Naive thymus-derived CD8-positive, alpha-beta T cell (primary cell): ENCODE results near the gene MMEL1. TPM values are rescaled to one million over a fixed set of nuclear protein-coding genes. Genes with fewer than 3 reads are reported as not detected.
"Not testable (repeated sequence)": the region's sequence is repeated elsewhere in the genome, so short reads cannot be mapped to it uniquely, and the experiment has no call there.

Source experiments
- ATAC-seq, 2 donors: fragments of 150-1000 bp; cut with Tn5 transposase in 1 of 2; sonication (Bioruptor Pico), chemical (Tn5 transposase) in 1 of 2; 1 replicate in 1 of 2; 2 replicates in 1 of 2; pipeline ENCODE4 v1.10.0; 2021; ENCODE audit warnings: mild to moderate bottlenecking in 2 of 2, moderate library complexity in 2 of 2
- POLR2A ChIA-PET: fragments of 350-600 bp; sonication (Branson Sonifier 250); formaldehyde crosslinking; loops from one replicate; lab custom pipeline; 2021; ENCODE audit warnings: antibody characterized with exemption; lab: Charles Lee
- DNase-seq, 10 donors: peaks; one replicate each; pipeline versions ENCODE4 v3.0.0 to v3.0.0-alpha.2; 2020 to 2022
- H3K27ac Mint-ChIP-seq, 10 donors: one replicate each; pipeline ENCODE4 v1.8.0; 2020 to 2022; ENCODE audit warnings: mild to moderate bottlenecking in 10 of 10, mixed read lengths in 10 of 10, moderate library complexity in 4 of 10, inconsistent platforms in 1 of 10
- H3K27me3 Mint-ChIP-seq, 5 donors: one replicate each; pipeline ENCODE4 v1.8.0; 2021 to 2022; ENCODE audit warnings: mixed read lengths in 5 of 5
- H3K36me3 Mint-ChIP-seq, 3 donors: one replicate each; pipeline ENCODE4 v1.8.0; 2020 to 2022; ENCODE audit warnings: mixed read lengths in 3 of 3, mild to moderate bottlenecking in 2 of 3, inconsistent platforms in 1 of 3
- H3K4me1 Mint-ChIP-seq, 4 donors: one replicate each; pipeline ENCODE4 v1.8.0; 2021 to 2022; ENCODE audit warnings: mixed read lengths in 4 of 4
- H3K4me3 Mint-ChIP-seq, 10 donors: one replicate each; pipeline ENCODE4 v1.8.0; 2020 to 2022; ENCODE audit warnings: mild to moderate bottlenecking in 10 of 10, mixed read lengths in 10 of 10, moderate library complexity in 6 of 10, inconsistent platforms in 1 of 10
- H3K9me3 Mint-ChIP-seq, 9 donors: one replicate each; pipeline ENCODE4 v1.8.0; 2020 to 2022; ENCODE audit warnings: mixed read lengths in 9 of 9, mild to moderate bottlenecking in 3 of 9, inconsistent platforms in 1 of 9, moderate library complexity in 1 of 9
- polyA plus RNA-seq, 3 donors: library from polyadenylated mRNA; unstranded; fragments of 300-500 nt; fragmentation: Illumina TruSeq; gene quantifications; one replicate each; pipeline ENCODE4 v1.2.3, GENCODE V29; 2021
- total RNA-seq, 8 experiments: library from RNA in 2 of 8; stranded (reverse) in 2 of 8; gene quantifications; one replicate each; pipeline ENCODE4 v1.2.3 and lab custom pipeline; 2021 to 2026

The MMEL1 gene
- total and polyA plus RNA-seq, 5 experiments from 2014 or later = 2.5 to 18.9 (median 6.0) TPM

DNA sequence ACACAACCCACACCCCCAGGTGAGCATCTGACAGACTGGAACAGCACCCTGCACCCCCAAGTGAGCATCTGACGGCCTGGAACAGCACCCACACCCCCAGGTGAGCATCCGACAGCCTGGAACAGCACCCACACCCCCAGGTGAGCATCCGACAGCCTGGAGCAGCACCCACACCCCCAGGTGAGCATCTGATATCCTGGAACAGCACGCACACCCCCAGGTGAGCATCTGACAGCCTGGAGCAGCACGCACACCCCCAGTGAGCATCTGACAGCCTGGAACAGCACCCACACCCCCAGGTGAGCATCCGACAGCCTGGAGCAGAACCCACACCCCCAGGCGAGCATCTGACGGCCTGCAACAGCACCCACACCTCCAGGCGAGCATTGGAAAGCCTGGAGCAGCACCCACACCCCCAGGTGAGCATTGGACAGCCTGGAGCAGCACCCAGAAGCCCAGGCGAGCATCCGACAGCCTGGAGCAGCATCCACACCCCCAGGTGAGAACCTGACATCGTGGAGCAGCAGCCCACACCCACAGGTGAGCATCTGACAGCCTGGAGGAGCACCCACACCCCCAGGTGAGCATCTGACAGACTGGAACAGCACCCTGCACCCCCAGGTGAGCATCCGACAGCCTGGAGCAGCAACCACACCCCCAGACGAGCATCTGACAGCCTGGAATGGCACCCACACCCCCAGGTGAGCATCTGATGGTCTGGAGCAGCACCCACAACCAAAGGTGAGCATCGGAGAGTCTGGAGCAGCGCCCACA is 19.5 kb upstream of the MMEL1 start:
- ATAC-seq, POLR2A ChIA-PET, H3K9me3 Mint-ChIP-seq, H3K4me3 Mint-ChIP-seq: not testable (repeated sequence)
- DNase-seq = peak in 2 of 10 donors; percentile 18 to 74
- Mint-ChIP-seq H3K4me1 (peaks cover 0 to 20% (median 1%) of the 10 kb centered on the region in 4 donors), H3K27me3 (peaks cover 22 to 47% (median 40%) of the 10 kb centered on the region in 5 donors), H3K27ac (peak overlapping the region in 1 of 10 donors; percentile 1), H3K36me3 (peaks cover 3 to 13% (median 5%) of the 10 kb centered on the region in 3 donors)

DNA sequence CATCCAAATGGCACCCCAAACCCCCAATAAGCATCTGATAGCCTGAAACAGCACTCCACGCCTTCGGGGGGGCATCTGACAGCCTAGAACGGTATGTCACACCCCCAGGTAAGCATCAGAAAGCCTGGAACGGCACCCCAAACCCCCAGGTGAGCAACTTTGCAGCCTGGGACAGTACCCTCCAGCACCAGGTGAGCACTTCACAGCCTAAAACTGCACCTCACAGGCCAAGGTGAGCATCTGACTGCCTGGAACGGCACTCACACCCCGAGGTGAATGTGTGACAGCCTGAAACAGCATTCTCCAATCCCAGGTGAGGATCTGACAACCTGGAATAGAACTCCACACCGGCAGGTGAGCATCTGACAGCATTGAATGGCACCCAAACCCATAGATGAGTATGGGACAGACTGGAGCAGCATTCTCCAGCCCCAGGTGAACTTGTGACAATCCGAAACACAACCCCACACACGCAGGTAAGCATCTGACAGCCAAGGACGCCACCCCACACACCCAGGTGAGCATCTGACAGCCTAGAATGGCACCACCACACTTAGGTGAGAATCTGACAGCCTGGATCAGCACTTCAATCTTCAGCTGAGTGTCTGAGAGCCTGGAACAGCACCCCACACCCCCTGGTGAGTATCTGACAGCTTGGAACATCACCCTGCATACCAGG is 18.3 kb upstream of the MMEL1 start:
- no peak overlapping the region for H3K4me3 Mint-ChIP-seq
- POLR2A ChIA-PET = no interaction called here
- ATAC-seq (no peak), DNase-seq (peak in 1 of 10 donors; percentile 0)
- peaks cover 0 to 20% (median 1%) of the 10 kb centered on the region in 4 donors for H3K4me1 Mint-ChIP-seq
- no peak overlapping the region for H3K27ac Mint-ChIP-seq
- H3K27me3 Mint-ChIP-seq = peaks cover 22 to 46% (median 40%) of the 10 kb centered on the region in 5 donors
- H3K9me3 Mint-ChIP-seq = peaks cover 6 to 18% (median 11%) of the 10 kb centered on the region in 9 donors
- peaks cover 3 to 19% (median 5%) of the 10 kb centered on the region in 3 donors for H3K36me3 Mint-ChIP-seq

GRCh38 chr1:2646837-2647236 is 14.0 kb upstream of the MMEL1 start:
- H3K4me3 Mint-ChIP-seq = no peak overlapping the region
- POLR2A ChIA-PET = no interaction called here
- H3K27ac Mint-ChIP-seq = peak overlapping the region in 1 of 10 donors; percentile 60
- DNase-seq = no peak
- H3K36me3 Mint-ChIP-seq = peaks cover 0 to 13% (median 3%) of the 10 kb centered on the region in 3 donors
- H3K4me1 Mint-ChIP-seq = peaks cover 6 to 13% (median 10%) of the 10 kb centered on the region in 4 donors
- H3K27me3 Mint-ChIP-seq = peaks cover 0 to 8% (median 0%) of the 10 kb centered on the region in 5 donors
- peaks cover 6 to 21% (median 11%) of the 10 kb centered on the region in 9 donors for H3K9me3 Mint-ChIP-seq
- no peak for ATAC-seq

DNA sequence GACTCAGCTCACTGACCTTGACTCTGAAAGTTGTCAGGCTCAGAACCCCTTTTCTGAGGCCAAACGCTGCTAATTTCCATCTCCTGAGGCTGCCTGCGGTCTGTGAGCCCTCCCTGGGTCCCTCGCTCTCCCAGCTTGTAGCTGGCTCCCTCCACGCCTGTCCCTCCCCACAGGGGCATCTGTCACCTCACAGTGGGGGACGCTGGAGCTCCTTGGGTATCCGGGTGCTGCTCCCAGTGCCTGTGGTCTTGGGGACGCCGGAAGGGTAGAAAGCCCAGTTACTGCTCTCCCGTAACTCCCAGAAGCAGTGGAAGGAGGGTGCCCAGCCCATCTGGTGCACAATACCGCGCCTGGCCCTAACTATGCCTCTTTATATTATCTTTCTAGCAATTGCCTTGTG is 13.0 kb upstream of the MMEL1 start:
- Mint-ChIP-seq H3K9me3 (peaks cover 6 to 21% (median 11%) of the 10 kb centered on the region in 9 donors), H3K4me3 (peak overlapping the region in 4 of 10 donors; percentile 18 to 56 (median 40)), H3K27me3 (no peaks in the 10 kb centered on the region), H3K36me3 (peaks cover 0 to 13% (median 3%) of the 10 kb centered on the region in 3 donors), H3K27ac (peak overlapping the region in 2 of 10 donors; percentile 27 to 49), H3K4me1 (peaks cover 6 to 14% (median 11%) of the 10 kb centered on the region in 4 donors)
- peak in 1 of 10 donors; percentile 24 for DNase-seq
- POLR2A ChIA-PET = no interaction called here
- ATAC-seq = no peak

DNA sequence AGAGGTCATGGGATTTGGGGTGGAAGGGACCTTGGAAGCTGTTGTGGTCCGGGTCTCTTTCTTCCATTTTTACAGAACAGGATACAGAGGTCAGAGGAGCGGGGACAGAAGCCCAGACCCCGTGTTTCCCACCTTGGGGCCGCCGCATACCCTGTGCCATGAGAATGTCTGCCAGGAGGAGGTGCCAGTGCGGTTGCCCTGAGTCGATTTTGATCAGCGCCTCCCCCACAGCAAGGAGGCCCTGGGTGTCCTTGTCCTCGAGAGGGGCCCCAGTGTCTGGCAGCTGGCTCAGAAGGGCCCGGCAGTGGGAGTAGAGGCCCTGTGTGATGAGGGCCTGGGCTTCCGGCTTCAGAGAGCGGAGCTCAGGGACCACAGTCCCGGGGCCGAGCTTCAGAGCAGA is 12.3 kb upstream of the MMEL1 start:
- Mint-ChIP-seq H3K4me1 (peaks cover 6 to 16% (median 11%) of the 10 kb centered on the region in 4 donors), H3K4me3 (no peak overlapping the region), H3K9me3 (peaks cover 6 to 21% (median 11%) of the 10 kb centered on the region in 9 donors), H3K36me3 (peaks cover 0 to 13% (median 3%) of the 10 kb centered on the region in 3 donors), H3K27ac (peak overlapping the region in 2 of 10 donors; percentile 28 to 84), H3K27me3 (no peaks in the 10 kb centered on the region)
- POLR2A ChIA-PET = interaction anchor here (4.9 kb wide), 1 partner anchor 89 kb away, joined by 24 read pairs; the partner anchor contains the start of gene TNFRSF14
- ATAC-seq (no peak), DNase-seq (peak in 1 of 10 donors; percentile 37)

- Mint-ChIP-seq H3K4me1 (peaks cover 6 to 20% (median 13%) of the 10 kb centered on the region in 4 donors), H3K27ac (peak overlapping the region in 3 of 10 donors; percentile 28 to 84 (median 32)), H3K9me3 (peaks cover 6 to 21% (median 11%) of the 10 kb centered on the region in 9 donors), H3K4me3 (no peak overlapping the region), H3K27me3 (no peaks in the 10 kb centered on the region), H3K36me3 (peaks cover 0 to 13% (median 3%) of the 10 kb centered on the region in 3 donors)
- POLR2A ChIA-PET = interaction anchor here (4.9 kb wide), 1 partner anchor 88 kb away, joined by 24 read pairs; the partner anchor contains the start of gene TNFRSF14
- no peak for ATAC-seq
- peak in 1 of 10 donors; percentile 61 for DNase-seq
Measured at GRCh38 chr1:2644591-2645101, 11.8 kb upstream of the MMEL1 start.

DNA sequence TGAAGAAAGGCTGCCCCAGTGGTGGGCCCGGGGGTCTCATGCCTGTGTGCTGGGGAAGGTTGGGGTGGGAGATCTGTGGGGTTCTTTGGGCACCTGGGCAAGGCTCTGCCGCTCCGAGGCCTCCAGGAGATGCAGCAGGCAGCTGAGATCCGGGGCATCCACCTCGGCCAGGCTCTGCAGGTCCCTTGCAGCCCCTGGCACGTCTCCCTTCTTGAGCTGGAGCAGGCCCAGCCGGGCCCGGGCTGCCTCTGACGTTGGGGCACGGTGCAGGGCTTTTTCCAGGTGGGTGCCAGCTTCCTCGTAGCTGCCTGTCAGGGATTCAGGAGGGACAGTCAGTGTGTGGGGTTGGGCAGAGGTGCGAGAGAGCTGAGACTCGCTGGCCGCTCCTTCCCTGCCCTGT is 11.4 kb upstream of the MMEL1 start:
- H3K4me1 Mint-ChIP-seq = peaks cover 8 to 24% (median 15%) of the 10 kb centered on the region in 4 donors
- DNase-seq (no peak), ATAC-seq (no peak)
- peak overlapping the region in 3 of 10 donors; percentile 41 to 84 (median 83) for H3K27ac Mint-ChIP-seq
- no peaks in the 10 kb centered on the region for H3K27me3 Mint-ChIP-seq
- H3K4me3 Mint-ChIP-seq = peak overlapping the region in 3 of 10 donors; percentile 83 to 94 (median 88)
- peaks cover 0 to 13% (median 3%) of the 10 kb centered on the region in 3 donors for H3K36me3 Mint-ChIP-seq
- peaks cover 6 to 21% (median 11%) of the 10 kb centered on the region in 9 donors for H3K9me3 Mint-ChIP-seq
- POLR2A ChIA-PET = interaction anchor here (0.7 to 4.9 kb wide), 3 partner anchors 59 to 1267 kb away, joined by 3 to 50 read pairs (median 24); partner anchors contain the start of genes PRXL2B and TNFRSF14

DNA sequence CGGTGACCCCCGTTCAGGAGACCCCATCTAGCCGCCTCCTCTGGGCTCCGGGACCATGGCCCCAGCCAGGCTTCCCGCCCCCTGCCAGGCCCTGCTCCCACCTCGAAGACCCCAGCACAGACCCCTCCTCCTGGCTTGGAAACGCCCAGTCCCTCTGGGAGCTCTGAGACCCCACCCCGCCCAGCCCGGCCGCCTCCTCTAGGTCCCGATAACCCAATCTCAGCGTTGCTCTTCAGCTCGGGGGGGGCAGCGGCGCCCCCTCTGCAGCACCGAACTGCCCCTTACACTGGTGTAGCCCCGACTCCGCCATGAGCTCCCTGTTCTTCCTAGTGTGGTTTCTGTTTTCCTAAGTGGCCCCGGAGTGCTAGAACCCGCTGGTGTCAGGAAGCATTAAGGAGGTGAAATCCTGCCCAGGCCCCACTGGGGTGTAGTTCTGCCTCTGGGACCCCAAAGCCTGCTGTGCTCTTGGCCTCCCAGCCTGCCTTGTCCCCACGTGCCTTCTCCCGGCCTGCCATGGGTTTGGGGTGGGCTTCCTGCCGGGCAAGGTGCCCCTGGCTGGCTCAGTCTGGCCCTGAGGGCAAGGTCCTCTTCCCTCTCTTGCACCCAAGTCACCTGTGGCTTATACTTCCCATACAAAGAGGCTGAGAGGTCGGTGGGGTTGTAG is 10.7 kb upstream of the MMEL1 start:
- ATAC-seq = no peak
- H3K27ac Mint-ChIP-seq = peak overlapping the region in 9 of 10 donors; percentile 26 to 91 (median 76)
- H3K4me3 Mint-ChIP-seq = peak overlapping the region; percentile 42 to 94 (median 74)
- POLR2A ChIA-PET = interaction anchor here (0.7 to 4.9 kb wide), 8 partner anchors 20 to 1268 kb away, joined by 3 to 50 read pairs (median 4); partner anchors contain the start of genes PRXL2B and TNFRSF14
- peaks cover 6 to 21% (median 11%) of the 10 kb centered on the region in 9 donors for H3K9me3 Mint-ChIP-seq
- H3K4me1 Mint-ChIP-seq = peaks cover 8 to 30% (median 18%) of the 10 kb centered on the region in 4 donors
- peak in 1 of 10 donors; percentile 17 for DNase-seq
- H3K27me3 Mint-ChIP-seq = no peaks in the 10 kb centered on the region
- H3K36me3 Mint-ChIP-seq = peaks cover 0 to 13% (median 3%) of the 10 kb centered on the region in 3 donors

DNA sequence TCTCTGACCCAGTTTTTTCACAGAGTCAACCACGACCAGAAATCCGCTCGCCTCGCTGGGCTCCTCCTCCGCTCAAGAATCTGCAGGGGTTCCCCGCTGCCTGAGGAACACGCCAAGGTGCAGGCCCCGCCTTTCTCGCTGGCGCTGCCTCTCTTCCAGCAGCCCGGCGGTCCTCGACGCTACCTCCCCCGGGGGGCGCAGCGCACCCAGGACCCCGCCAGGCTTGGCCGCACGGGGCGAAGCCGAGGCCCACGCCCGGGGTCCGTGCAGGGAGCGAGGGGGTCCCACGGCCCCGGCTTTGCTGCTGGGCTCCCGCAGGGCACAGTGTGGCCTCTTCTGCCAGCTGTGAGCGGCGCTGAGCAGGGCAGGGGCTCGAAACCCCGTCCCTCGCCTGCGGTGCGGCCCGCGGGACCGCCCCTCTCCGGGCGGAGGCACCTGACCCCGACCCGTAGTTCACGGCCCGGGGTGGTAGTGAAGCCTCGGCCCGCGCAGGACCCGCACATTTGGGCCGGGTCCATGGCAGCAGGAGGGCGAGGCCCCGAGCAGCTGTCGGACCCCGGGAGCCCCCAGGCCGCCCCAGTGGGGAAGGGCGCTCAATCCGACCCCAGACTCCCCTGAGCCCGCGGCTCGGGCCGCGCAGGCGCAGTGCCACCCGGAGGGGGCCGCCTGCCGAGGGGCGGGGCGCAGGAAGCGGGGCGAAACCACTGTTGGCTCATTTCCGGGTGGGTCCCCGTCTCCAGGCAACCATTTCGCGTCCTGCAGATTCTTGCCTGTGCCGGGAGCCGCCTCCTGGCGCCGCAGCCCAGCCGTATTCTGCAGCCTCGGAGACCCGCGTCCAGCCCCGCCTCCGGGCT is 10.0 kb upstream of the MMEL1 start:
- POLR2A ChIA-PET = interaction anchor here (1.1 to 4.9 kb wide), 7 partner anchors 19 to 117 kb away, joined by 3 to 50 read pairs (median 4); partner anchors contain the start of genes PRXL2B and TNFRSF14
- Mint-ChIP-seq H3K4me3 (peak overlapping the region; percentile 78 to 94 (median 90)), H3K9me3 (peaks cover 2 to 15% (median 7%) of the 10 kb centered on the region in 9 donors), H3K36me3 (peaks cover 0 to 8% (median 2%) of the 10 kb centered on the region in 3 donors), H3K27ac (peak overlapping the region; percentile 85 to 97 (median 92)), H3K27me3 (no peaks in the 10 kb centered on the region), H3K4me1 (peaks cover 8 to 32% (median 21%) of the 10 kb centered on the region in 4 donors)
- DNase-seq = peak; percentile 92 to 98 (median 96)
- ATAC-seq = peak; percentile 82 to 84

DNA sequence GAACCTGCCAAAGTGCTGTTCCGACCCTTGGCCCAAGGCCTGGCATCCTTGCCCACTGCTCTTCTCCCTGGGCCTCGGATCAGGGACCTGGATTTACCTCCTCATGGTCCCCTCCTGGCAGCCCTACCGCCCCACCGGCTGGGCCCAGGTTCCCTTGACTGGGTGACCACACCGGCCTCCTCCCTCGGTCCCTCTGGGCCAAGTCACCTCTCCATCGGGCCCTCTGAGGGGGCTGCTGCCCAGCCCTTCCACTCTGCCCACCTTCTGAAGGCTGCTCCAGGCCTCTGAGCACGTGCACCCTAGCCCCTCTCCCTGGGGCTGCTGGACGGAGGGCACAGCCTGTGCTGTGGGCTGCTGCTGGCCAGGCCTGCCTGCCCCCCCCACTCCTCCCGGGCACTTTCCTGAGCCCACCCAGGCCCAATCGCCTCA is 9.3 kb upstream of the MMEL1 start:
- ATAC-seq (no peak), DNase-seq (no peak)
- H3K27ac Mint-ChIP-seq = peak overlapping the region; percentile 85 to 97 (median 92)
- H3K36me3 Mint-ChIP-seq = peaks cover 0 to 5% (median 0%) of the 10 kb centered on the region in 3 donors
- peaks cover 8 to 39% (median 21%) of the 10 kb centered on the region in 4 donors for H3K4me1 Mint-ChIP-seq
- peaks cover 0 to 13% (median 5%) of the 10 kb centered on the region in 9 donors for H3K9me3 Mint-ChIP-seq
- POLR2A ChIA-PET = interaction anchor here (1.2 to 4.9 kb wide), 5 partner anchors 57 to 116 kb away, joined by 3 to 50 read pairs (median 4); partner anchors contain the start of genes PRXL2B and TNFRSF14
- peak overlapping the region; percentile 78 to 94 (median 90) for H3K4me3 Mint-ChIP-seq
- no peaks in the 10 kb centered on the region for H3K27me3 Mint-ChIP-seq
